ENCODE measurements around the gene CXCL11.

DNA sequence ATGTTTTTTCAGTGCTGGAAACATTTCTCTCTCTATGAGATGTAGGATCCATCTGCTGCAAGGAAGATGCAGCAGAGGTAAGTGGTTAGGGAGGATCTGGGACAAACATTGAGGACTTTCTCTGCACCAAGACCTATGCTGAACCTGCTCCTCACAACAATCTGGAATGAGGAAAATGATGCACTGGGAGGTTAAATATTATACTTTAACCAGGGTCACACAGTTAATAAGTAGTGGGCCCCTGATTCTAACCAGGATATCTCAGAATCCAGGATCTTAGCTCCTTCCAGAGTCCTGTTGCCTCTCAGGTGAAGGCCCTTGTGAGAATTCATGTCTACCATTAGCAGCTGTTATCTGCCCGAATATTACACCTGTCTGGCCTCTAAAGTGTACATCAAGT is 35.6 kb downstream of the CXCL11 start:
- TF ChIP-seq, protein P1, sequence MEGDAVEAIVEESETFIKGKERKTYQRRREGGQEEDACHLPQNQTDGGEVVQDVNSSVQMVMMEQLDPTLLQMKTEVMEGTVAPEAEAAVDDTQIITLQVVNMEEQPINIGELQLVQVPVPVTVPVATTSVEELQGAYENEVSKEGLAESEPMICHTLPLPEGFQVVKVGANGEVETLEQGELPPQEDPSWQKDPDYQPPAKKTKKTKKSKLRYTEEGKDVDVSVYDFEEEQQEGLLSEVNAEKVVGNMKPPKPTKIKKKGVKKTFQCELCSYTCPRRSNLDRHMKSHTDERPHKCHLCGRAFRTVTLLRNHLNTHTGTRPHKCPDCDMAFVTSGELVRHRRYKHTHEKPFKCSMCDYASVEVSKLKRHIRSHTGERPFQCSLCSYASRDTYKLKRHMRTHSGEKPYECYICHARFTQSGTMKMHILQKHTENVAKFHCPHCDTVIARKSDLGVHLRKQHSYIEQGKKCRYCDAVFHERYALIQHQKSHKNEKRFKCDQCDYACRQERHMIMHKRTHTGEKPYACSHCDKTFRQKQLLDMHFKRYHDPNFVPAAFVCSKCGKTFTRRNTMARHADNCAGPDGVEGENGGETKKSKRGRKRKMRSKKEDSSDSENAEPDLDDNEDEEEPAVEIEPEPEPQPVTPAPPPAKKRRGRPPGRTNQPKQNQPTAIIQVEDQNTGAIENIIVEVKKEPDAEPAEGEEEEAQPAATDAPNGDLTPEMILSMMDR (optimal IDR thresholded peaks at IDR 0.05 in 1 of 3, IDR thresholded peaks at IDR 0.05 in 1 of 3, conservative IDR thresholded peaks at IDR 0.05 in 1 of 3; ENCODE audit: extremely low read depth in 1 of 3, insufficient read depth in 2 of 3, low read length in 3 of 3): no peak
- TF ChIP-seq EZH2 (IDR thresholded peaks at IDR 0.05; ENCODE audit: low read length): no peak

Measured in keratinocyte (primary cell).